Umbilical cord (tissue), 2 donors: Measurements from ENCODE around the gene ITPK1. TPM values are rescaled to one million over a fixed set of nuclear protein-coding genes. Genes with fewer than 3 reads are reported as not detected.

Experiments
- DNase-seq: peaks from one replicate; pipeline ENCODE4 v3.0.0-alpha.2; 2015; ENCODE audit warnings: low spot score
- total RNA-seq: library from RNA; depleted of rRNA; stranded (reverse); fragments of >200 nt; gene quantifications from one replicate; pipeline ENCODE4 v1.2.3, GENCODE V29; 2014; ENCODE audit warnings: low replicate concordance; ENCODE audit not compliant: insufficient read depth

ITPK1 gene
- total RNA-seq, 1 donor from 2014 or later = 14.7 TPM

DNA sequence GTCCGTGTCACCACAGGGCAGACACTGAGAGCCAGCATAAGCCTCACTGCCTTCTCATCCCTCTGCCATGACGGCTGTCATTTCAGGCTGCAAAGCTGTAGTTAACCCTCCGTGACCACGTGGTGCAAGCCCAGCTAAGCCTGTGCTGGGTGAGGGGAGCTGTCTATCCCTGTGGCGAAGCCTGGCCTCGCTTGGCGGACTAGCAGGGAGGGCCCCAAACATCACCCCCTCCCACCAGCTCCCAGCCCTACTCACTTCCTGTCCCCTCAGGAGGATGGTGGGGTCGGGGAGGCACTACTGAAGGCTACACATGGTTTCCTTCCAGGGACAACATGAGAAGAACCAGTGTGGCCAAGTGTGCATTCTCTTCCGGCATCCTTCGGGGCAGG, 104.6 kb downstream of the ITPK1 start:
- no peak for DNase-seq

DNA sequence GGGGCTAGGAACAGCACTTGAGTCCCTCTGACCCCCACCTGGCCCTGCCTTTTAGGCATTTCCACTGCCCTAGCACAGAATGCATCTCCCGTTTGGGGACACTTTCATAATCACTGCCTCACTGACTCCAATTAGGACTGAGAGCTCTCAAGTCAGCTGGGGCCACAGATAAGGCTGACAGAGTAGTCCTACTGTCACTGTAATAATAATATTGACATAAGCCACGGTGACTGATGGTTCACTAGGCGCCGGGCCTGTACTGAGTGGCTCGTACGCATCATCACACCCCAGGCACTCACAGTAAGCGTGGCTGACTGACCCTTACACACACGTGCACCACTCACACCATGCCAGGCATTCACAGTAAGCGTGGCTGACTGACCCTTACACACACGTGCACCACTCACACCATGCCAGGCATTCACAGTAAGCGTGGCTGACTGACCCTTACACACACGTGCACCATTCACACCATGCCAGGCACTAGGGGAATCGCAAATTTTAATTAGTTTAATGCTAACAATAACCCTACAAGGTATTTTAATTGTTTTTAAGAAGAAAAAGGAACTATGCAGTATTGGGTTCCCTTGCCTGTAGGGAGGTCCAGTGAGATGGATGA, 105.1 kb downstream of the ITPK1 start:
- no peak for DNase-seq

DNA sequence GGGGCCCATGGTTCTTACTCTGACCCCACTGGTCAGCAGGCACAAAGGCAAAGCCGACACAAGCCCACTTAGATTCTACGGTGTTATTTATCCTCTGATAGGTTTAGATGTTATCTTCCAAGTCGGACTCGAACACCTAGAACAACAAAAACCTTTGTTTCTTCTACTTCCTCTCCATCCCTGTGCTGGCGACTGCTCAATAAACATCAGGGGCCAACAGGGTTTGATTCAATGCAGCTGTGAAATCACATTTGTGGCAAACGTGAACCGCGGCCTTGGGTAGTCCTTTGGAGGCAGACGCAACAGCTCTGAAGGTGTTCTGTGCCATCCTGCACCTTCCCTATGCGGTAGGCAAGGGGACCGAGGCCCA, 105.6 kb downstream of the ITPK1 start:
- DNase-seq = no peak

DNA sequence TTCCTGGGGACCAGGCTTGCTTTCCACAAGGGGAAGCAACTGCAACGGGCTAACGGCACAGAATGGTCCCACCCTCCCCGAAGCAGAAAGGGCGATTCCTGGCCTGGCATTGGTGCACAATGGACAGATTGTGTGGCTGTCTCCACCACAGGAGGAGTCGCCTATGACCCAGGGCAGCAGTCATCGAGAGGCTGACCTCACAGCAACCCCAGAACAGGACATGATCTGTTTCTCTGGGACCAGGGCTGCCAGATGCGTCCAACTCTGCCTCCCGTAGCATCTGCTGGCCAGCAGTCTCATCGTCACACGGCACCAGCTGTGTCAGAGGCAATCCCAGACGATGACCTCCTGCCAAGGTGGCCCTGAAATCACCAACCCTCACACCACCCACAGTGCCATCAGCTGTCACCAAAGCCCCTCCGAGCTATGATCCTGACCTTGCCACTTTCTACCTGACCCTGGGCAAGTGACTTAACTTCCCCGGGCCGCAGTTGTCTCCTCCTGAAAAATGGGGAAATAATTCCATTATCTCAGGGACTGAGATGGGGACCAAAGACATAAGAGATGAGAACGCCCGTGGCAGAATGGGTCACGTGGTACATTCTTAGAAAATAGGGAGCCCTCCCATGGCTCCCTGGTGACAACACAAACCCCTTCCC, 106.1 kb downstream of the ITPK1 start:
- no peak for DNase-seq

DNA sequence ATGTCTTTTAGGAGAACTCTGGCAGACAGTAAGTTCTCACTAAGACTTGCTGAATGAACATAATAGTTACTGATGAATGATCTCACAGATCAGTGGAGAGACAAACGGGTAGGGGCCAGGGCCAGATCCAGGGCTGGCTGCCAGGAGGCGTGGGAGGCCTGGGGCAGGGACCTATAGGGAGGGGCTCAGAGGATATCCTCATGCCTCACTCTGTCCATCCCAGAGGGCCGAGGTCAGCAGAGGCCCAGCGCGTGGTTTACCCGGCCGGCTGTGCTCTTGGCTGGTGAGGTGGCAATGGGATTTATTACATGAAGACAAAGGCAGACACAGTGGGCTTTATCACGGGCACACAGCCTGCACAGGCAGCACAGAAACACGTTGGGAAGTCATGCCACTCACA, 107.3 kb downstream of the ITPK1 start:
- DNase-seq = peak; percentile 56

DNA sequence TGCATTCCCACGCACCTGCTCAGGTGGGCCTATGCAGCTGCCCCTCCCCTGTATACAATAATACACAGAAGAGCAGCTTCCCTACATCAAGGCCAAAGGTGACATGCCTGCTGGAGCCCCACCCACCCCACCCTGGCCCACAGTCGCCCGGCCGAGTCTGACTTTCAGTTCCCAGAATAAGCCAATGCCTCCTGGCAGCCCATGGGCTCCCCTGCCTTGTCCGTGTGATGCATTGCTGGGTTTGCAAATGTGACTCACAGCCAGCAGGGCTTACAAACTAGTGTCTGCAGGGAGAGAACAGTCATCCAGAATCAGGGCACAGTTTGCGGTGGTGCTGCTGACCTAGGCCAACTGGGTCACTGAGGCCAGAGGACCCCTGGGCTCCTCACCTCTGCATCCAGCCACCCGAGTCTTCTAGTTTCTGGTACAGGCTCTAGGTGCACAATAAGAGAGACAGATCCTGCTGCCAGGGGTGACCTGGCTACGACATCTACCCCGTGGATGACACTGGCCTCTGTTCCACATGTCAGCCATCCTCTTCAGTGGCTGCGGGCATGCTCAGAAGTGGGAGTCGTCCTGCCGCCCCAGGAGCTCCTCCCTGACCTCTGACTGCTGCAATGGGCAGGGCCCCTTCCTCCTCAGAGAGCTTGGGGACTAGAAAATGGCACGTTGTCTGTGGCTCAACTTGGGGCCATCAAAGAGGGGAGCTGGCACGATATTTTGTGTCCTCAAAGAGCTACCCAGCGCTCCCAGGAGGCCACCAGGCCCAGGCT, 108.3 kb downstream of the ITPK1 start:
- DNase-seq = peak; percentile 53

DNA sequence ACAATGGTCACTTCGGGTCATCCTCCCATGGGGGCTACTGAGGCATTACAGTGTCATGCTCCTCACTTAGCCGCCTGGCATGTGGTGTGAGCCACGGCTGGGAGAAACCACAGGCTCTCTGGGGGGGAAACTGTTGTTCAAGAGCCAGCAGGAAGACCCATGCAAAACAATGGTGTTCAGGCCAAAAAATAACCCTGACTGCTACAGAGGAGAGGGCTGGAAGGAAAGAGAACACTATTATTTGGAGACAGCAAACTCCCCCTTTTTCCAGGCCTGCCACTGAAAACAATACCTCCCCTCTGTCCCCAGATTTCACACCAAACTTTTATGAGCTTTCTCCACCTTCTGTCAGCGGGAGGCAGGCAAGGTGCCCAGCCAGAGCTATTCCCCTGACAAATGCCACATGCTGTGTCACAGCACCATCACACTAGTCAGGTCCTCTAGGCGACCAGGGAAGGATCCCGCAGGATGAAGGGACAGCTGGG, 109.1 kb downstream of the ITPK1 start:
- no peak for DNase-seq

DNA sequence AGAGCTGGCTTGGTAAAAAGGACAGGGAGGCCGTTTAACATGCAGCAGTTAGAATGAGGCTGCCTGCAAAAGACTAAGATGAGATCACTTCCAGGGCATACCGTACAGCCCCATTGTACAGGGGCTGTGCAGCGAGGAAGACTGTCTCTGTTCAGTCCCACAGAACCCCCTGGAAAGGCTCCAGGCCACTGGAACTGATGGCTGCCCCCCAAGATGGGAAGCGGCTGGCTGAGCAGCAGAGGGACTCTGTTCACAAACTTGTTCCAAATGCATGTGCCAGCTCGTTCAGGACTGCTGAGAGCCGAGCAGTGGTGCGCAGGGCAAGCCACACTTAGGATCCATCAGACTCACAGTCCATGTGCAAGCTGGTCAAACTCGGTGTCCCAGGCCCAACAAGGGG, 109.9 kb downstream of the ITPK1 start:
- DNase-seq = no peak

DNA sequence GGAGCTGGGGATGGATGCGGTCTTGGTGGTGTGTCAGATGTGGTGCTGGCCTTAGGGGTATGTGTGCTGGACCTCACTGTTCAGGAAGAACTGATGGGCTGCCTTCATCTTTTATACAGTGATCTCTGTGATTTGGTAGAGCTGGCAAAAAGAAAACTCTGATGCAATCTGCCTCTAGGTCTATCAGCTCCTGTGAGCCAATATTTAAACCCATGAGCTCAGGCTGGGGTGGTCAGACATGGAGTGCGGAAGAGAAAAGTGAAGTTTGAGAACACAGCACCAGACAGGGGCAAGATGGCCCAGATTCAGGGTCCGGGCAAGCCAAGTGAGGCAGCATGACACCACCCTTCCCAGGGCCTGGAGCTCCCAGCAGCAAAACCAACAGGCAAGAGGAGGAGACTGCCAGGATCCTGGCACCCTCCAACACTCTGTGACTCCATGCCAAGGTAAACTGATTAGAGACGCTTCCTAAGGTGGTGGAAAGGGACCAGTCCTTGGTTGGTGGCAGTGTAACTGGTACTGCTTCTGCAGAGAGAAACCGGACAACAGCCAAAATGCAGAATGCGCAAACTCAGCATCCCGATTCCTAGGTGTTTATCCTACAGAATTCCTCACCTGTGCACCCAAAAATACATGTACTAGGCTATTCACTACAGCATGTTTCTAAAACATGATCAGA, 110.5 kb downstream of the ITPK1 start:
- DNase-seq = peak; percentile 26

DNA sequence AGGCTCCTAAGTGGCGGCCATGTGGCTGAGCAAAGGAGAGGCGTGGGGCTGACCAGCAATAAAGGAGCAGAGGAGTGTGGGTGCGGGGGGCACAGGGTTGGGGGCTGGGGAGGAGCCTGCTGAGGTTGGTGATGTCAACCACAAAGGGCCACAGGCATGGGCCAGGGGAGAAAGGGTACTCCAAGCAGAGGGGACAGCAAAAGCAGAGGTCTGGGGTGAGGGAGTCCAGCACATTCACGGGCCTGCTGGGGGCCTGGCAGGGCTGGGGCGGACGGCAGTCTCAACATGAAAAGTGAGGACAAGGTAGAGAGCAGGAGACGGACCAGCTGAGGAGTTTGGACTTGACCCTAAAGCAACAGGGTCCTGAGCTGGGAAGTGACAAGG, 111.0 kb downstream of the ITPK1 start:
- no peak for DNase-seq

DNA sequence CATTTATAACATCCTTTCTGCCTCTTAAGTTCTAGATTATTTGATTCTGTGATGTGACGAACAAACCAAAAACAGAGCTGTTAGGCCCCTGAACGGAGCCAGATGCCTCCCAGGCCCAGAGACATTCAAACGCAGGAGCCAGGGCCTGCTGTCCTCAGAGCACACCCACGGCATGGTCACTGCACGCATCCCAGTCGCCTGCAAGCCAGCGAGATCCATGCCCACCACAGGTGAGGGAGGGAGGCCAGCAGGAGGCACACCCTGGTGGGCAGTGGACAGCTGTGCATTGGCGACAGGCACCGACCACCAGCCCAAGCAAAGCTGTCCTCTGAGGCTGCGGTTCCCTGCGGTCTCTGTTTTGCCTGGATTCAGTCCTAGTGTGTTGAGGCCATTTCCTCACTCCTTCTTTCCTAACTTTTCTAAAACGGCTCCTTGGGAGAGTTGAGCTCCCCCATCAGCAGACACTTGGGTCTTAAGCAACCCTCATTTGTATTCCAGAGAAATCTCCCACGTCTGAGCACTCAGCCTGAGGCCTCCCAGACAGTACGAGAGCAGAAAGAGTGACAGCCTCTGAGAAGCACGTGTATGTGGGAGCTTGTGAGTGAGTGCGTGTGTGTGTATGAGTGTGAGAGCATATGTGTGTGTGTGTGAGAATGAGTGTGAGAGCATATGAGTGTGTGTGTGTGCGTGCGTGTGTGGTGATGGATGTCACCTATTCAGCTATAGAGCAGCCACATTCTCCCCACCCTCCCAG, 111.6 kb downstream of the ITPK1 start:
- DNase-seq = no peak

DNA sequence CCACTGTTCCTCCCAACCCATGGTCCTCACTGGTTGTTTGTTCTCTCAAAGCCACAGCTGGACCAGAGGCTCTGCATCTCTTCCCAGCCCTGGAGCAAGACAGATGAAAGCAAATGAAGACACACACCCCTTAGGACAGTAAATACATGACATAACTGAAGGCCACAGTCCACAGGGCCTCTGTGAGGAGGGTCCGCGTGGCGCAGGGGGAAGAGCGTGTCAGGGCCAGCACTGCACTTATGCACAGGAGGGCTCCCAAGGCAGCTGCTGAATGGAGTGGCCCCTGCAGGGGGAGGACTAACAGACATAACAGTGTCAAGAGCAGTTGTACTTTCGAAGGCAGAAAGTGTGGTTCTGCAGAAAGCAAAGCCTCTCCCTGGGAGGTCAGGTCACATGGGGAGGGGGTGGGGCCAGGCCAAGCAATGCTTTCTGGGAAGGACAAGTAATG, 112.8 kb downstream of the ITPK1 start:
- DNase-seq = no peak

DNA sequence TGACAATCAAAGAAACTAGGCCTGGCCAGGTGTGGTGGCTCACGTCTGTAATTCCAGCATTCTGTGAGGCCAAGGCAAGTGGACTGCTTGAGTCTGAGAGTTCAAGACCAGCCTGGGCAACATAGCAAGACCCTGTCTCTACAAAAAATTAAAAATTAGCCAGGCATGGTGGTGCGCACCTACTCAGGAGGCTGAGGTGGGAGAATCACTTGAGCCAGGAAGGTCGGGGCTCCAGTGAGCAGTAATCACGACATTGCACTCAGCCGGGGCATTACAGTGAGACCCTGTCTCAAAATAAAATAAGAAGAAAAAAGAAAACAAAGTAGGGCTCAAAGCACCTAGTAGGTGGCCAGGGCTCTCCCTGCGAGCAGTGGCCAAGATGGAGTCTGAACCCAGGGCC, 113.7 kb downstream of the ITPK1 start:
- no peak for DNase-seq

DNA sequence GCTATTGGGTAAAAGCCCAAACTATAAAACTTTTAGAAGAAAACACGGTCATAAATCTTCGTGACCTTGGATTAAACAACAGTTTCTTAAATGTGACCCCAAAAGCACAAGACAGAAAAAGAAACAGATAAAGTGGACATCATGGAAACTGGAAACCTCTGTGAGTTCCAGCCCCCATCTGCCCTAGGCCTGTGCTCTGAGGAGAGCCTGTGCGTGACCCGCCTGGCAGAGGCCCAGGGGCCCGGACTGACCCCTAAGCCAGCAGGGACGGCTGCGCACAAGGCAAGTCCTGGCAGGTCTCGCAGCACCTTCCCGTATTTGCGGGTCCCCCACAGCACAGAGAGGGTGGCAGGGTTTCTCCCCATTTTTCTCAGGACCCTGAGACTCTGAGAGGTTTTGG, 116.8 kb downstream of the ITPK1 start:
- DNase-seq = no peak

DNA sequence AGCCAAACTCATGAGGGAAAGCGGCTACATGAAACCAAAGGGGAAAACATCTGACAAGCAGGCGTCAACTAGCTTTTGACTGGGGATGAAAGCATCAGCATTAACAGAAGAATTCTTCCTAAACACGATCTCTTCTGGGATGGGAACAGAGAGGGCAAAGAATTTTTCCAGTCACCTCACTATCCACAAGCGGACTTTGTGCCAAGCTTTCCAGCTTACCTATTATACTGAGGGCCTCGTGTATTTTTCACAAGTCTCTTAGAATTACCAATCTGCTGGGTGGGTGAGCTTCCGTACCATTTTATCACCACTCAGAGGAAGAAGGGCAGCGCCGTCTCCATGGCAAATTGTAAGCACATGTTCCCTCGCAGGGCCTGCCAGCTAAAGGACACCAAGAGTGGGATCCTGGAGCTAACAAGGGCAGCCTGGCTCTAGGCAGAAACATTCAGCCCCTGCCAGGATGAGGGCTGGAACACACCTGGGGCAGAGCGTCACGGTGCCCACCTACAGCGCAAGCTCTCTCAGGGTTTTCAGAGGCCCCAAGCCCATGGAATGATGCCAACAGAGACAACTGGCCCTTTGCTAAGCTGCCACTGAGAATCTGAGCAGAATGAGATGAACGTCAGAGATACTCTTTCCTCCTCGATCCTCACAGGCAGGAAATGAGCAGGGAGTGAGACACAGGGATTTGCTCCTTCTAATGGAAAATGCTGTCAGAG, 118.2 kb downstream of the ITPK1 start:
- DNase-seq = no peak

DNA sequence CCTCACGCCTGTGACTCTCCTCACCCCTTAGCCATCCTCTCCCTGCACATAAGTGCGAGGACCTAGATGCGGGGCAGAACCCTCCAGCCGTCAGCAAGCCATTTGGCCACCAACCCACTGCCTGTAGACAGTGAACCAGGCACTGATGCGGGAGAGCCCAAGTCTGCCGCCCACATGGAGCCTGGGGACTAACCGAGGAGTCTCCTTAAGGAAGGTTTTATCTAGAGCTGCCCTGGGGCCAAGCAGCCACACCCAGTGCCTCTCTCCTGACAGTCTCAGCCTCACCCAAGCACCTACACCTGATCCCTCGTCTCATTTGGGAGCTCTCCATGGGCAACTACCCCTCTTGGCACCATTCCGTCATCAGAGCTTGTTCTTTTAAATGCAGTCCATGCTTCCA, 120.1 kb downstream of the ITPK1 start:
- no peak for DNase-seq

DNA sequence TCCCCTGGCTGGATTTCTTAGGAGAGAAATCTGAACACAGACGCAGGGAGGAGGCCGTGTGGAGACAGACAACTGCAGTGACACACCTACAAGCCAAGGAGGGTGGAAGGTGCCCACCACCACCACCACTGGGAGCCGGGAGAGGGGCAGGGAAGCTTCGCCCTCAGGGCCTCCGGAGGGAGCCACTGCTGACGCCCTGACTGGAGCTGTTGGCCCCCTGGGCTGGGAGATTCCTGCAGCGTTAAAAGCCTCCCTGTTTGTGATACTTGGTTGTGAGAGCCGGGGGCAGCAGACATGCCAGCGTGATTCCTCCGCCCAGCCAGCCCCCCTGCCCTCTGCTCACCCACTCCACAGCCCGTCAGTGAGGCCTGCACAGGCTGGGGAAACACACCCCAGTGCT, 120.8 kb downstream of the ITPK1 start:
- no peak for DNase-seq

DNA sequence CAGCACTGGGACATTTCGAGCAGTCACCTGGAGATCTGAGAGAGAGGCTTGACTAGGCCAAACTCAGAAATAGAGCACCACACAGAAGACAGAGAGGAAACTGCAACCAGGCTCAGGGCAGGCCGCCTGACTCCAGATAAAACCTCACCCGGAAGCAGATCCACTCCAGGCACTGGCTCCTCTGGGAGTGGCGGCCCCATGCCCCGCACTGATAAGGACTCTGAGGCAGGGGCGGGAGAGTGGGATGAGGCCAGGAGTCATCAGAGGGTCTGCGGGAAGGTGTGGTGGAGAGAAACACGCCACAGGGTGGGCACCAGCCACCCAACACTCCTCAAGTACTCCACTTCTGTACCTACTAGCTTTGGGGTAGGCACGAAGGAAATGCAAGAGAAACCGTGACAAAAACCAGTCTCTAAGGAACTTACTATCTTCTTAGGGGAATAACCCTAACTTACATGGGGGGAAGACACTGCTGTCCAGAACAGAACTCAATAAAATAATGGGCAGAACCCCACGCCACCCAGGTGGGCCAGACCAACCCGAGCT, 121.5 kb downstream of the ITPK1 start:
- DNase-seq = no peak

DNA sequence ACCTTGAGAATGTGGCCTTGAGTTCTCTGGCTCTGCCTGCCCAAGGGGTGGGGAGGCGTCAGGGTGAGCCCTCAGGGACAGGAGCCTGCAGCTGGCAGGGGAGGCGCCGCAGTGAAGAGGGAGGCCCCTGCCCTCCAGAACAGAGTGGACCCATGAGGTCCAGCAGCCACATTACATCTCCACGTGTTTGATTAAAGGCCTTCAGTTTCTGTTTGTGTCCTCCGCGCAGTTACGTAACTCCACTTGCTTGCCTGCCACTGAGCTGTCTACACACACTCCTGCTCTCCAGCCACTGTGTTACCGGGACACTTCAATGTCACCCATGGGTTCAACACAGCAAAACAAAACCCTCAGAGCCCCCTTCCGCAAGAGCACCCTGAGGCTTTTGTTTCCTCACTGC, 122.4 kb downstream of the ITPK1 start:
- no peak for DNase-seq

DNA sequence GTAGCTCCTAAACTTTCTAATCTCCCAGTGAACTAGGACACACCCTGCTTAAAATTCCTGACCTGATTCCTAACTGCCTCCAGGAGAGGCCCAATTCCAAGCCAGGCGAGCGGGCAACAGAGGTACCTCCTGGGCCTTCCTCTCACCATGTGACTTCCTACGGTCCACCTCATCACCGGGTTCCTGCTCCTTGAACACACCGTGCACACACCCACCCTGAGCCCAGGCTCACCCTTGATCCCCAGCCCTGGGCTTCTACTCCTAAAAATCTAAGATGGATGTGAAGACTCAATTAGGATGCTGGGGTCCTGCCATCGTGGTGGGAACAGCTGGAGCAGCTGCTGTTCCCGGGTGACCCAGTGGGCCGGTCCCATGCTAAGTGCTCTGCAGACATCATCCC, 124.2 kb downstream of the ITPK1 start:
- DNase-seq = no peak
